NCI-H2227 (cell line): ENCODE measurements around the gene SDF4.

ENCODE experiments used
- DNase-seq: peaks from one replicate; lab custom pipeline; 2025; ENCODE audit not compliant: unreplicated experiment; lab: John Stamatoyannopoulos, UW

SDF4 gene

DNA sequence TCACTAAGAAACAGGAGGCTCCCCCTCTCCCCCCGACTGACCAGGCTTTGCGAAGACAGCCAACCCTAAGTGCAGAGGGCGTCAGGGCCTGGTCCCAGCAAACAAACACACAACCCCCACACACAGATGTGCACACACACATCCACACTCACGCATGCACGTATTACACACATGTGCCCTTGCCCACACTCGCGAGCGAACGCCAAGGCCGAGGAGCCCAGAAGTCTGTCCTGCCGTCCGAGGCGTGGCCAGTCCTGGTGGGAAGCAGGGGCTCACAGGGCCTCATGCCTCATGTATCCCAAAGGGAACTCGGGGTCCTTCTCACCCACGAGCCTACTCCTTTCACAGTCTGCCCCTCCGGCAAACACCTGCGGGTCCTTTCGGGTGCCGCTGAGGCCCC lies 2.0 kb downstream of the SDF4 start:
- DNase-seq = no peak

DNA sequence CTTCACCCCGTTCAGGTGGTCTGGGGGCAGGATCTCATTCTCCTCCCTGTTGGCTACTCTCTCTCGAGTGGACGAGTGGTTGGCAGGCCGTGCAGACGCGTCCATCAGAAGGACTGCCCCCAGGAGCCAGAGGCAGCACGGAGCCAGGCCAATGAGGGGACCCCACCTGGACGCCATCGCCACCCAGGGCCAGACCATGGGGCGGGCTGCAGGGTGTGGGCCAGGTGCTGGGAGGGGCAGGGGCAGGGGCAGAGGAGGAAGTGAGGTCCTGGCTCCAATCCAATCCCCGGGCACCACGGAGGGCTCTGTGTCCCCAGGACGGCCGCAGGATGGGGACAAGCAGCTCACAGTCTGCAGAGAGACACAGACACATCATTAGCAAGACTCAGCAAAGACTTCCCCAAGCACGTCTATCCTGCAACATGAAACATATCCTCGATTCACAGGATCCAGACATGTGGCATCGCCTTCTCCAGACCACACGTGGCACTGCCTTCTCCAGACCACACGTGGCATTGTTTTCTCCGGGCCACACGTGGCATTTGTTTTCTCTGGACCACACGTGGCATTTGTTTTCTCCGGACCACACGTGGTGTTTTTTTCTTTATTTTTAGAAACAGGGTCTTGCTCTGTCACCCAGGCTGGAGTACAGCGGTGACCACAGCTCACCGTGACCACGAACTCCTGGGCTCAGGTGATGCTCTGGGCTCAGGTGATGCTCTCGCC lies 3.0 kb downstream of the SDF4 start:
- DNase-seq = no peak

DNA sequence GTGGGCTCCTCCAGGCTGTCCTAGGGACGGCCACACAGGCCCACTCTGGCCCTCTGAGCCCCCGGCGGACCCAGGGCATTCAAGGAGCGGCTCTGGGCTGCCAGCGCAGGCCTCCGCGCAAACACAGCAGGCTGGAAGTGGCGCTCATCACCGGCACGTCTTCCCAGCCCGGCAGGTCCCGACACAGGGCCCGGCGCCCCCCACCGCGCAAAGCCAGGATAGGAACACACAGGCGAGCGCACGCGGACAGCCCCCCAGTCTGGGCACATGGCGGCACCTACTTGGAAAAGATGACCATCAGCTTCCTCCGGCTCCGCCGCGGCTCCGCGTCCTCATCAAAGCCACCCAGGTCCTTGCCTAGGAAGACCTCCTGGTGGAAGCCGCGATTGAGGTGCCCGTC lies 3.6 kb downstream of the SDF4 start:
- DNase-seq = no peak

DNA sequence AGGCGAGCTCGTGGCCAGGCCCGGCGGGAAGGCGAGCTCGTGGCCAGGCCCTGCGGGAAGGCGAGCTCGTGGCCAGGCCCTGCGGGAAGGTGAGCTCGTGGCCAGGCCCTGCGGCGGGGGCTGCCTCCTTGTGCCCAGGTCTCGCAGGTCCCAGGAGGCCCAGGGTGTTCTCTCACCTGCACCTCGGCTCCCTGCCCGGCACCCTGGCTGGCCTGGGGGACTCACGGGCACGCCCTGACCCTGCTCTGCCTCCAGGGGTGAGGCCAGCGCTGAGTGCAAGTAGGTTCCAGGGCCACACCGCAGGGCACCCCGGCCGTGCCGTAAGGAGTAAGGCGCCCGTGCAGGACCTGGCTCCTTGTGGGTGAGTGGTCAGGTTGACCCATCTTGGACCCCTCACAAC lies 4.4 kb downstream of the SDF4 start:
- no peak for DNase-seq

DNA sequence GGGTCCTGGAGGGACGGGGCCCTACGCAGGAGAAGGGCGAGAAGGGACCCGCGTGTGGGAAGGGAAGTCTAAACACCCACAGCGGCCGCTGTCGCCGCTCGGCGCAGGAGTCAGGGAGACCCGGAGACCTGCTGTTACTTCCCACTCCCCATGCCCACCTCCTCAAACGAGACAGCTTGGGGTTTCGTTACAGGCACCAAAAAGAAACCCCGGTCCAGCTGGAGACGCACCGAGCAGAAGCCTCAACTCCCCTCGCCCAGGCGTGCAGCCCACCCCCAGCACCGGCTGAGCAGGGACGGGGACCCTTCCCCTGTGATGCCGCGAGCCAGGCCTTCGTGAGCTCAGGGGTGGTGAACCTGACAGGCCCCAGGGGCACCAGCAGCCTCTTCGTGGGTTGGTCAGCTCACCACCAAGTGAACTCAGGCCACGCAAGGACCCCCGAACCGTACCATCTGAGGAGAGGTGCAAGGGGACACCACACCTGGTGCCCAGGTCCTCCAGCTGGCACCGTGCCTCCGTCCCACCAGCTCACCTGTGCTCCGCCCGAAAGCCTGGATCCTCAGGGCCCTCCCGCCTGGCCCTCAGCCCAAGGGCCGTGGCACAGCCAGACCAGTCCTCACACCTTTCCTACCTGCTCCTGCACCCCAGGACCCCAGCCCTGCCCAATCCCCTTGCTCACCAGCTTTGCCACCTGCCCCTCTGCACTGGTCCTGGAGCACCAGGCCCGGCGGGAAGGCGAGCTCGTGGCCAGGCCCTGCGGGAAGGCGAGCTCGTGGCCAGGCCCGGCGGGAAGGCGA lies 5.0 kb downstream of the SDF4 start:
- no peak for DNase-seq

DNA sequence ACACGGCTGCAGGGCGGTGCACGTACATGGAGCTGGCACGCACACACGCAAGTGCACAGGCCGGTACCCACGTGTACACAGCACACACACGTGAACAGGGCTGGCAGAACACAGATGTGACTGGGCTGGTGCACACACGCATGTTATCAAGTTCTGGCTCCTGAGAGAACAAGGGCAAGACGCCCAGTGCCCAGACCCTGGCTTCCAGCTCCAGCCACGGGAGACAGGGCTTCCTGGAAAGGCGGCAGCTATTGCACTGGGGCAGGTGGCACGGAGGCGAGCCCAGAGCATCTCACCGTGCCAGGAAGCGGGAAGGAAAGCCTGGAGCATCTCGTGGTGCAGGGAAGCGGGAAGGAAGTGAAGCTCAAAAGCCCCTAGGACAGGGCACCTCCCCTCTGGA lies 5.9 kb downstream of the SDF4 start:
- DNase-seq = no peak

DNA sequence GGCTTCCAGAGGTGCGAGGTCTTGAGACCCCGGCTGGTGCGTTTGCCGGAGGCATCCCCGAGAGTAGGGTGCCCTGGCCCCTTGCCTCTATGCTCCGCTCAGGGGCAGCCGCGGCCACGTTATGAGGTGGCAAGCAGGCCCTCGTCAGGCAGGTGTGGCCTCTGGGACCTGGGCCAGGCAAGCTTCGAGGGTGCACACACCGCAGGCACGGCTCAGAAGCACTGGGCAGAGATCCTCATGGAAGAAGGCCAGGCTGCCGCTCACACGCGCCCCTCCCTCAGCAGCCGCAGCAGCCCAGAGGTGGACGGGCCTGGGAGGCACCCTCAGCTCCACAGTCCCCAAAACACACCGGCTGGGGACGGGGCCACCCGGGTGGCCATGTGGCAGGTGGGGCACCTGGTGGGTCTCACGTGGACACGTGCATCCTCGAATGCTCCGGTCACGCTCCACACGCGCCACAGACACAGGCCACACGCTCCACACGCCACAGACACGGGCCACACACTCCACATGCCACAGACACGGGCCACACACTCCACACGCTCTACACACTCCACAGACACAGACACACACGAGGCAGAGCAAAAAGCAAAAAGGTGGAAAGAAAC lies 6.5 kb downstream of the SDF4 start:
- DNase-seq = no peak

DNA sequence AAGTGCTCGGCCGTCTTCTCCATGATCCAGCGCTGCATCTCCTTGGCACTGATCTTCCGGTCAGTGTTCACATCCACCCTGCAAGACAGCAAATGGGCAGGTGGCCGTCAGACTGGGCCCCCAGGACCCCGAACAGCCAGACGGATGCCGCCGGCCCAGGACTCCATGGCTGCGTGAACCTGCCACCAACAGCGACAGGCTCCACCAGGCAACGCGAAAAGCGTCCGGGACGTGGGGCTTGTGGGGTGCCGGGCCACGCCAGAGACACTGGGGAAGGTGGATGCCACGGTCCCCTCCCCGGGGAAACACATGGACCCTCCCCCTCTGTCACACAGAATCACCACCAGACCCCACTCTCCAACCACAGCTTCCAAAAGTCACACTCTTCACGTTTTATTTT lies 7.9 kb downstream of the SDF4 start:
- no peak for DNase-seq

DNA sequence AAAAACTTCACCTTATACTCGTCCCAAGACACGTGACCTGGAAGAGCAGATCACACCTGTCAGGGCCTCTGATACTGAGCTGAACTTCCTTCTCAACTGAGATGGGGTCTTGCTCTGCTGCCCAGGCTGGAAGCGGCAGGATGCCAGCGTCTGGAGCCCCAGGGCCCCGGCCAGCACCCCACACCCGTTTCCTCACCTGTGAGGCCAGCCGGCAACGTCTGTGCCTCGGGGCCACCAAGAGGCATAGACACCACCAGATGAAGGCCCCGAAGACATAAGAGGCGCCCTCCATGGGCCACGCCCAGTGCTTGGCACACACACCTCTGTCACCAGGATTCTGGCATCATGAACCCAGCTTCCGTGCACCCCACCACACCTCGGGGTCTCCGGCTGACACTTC lies 8.5 kb downstream of the SDF4 start:
- DNase-seq = no peak

DNA sequence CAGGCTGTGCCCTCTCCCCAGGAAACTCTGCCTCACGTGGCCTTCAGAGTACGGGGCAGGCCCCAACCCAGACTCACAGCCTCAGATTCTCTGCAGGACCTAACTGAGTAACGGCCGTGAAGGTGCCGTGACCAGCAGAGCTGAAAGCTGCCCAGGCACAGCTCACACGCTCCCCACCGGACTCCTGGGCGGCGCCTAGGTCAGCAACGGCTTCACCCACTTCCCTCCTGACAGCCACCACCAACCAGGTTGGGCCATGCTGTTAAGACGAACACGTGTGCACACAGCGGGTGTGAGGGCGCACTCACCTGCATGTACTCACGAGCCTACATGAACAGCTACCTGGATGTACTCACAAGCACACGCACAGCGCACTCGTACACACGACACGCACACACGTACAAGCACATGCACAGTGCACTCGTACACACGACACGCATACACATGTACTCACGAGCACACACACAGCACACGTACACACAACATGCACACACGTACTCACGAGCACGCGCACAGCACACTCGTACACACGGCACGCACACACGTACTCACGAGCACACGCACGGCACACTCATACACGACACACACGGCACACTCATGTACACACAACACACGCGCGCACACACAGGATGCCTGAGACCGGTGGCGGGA lies 9.1 kb downstream of the SDF4 start:
- DNase-seq = no peak

DNA sequence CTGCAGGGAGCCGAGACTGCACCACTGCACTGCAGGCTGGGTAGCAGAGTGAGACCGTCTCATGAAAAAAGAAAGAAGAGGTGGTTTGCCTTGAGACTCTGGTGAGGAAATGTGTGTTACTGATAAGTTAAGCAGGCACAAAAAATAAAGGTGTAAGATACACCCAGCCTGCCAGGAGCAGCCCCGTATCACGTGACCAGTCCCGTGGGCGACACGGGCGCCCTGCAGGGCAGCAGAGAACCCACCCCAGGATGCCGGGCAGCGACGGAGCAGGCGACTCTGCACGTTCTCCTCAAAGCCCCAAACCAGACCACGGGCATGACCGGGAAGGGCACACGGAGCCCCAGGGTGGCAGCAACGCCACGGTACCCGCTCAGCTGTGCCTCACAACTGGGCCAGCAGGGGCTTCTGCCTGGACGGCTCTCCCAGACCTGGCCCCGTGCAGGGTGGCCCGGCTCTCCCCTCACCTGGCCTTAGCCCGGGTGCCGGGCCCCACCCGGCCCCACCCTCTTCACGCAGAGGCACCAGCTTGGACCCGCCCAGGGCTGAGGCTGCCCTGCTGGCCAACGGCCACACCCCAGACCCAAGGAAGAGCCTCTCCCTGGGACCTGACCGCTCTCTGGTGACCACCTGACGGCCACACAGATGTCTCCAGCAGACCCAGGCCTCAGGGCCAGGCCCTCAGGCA lies 9.8 kb downstream of the SDF4 start:
- DNase-seq = no peak

DNA sequence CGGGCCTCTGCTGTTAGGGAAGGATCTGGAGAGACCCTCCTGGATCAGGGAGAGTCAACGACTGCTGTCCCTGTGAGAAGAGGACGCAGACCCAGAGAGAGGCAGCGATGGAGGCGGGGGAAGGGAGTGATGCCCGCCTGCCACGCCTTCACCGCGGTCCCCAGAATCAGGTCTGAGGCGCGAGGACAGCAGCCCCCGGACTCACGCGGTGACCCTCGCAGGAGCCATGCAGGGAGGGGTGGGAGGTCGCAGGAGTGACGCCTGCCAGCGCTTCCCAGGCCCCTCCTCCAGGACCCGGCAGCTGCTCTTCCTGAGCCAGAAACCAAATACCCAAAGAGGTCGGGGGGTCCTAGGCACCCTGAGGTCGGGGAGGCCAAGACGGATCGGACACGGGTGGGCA lies 11.6 kb downstream of the SDF4 start:
- DNase-seq = no peak

DNA sequence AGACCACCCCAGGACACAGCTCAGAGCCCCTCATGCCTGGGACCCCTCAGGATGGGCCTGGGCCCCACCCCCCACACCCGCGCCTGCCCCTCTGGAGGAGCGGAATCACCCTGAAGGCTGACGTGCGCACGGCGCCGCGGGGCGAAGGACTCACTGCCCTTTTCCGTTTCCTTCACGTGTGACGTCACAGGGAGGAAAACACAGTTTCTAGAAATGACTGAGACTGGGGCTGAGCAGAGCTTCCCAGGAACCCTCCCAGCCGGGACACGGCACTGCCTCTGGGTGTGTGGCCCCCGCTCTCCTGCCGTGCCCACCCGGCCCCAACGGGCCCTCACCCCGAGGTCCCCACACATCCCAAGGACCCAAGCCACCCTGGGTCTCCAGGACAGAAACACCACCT lies 12.5 kb downstream of the SDF4 start:
- no peak for DNase-seq

DNA sequence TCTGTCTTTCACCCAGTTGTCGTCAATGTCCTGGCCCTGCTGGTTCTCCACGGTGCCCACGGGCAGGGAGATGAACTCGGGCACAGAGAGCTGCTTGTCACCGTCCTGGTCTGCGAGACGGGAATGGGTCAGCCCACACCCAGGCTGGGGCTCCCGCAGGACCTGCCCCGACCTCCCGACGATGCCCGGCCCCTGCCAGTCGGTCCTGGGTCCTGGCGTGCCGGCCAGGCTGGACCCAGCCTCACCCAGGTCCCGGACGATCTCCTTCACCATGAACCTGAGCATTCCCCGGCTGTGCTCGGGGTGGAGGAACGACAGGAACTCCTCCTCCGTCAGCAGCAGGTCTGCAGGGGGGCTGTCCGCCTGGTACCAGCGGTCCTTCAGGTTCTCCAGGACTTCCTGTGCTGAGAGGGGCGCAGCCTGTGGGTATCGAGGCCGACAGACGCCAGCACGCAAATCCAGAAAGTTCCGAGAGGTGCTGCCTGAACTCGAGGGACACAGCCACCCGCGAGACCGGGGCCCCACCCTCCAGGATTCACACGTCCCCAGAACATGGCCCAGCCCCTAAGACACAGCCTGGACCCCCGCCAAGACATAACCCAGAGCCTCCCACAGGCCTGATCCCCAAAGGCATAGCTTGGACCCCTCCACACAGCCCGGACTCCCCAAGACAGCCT lies 13.1 kb downstream of the SDF4 start:
- no peak for DNase-seq

DNA sequence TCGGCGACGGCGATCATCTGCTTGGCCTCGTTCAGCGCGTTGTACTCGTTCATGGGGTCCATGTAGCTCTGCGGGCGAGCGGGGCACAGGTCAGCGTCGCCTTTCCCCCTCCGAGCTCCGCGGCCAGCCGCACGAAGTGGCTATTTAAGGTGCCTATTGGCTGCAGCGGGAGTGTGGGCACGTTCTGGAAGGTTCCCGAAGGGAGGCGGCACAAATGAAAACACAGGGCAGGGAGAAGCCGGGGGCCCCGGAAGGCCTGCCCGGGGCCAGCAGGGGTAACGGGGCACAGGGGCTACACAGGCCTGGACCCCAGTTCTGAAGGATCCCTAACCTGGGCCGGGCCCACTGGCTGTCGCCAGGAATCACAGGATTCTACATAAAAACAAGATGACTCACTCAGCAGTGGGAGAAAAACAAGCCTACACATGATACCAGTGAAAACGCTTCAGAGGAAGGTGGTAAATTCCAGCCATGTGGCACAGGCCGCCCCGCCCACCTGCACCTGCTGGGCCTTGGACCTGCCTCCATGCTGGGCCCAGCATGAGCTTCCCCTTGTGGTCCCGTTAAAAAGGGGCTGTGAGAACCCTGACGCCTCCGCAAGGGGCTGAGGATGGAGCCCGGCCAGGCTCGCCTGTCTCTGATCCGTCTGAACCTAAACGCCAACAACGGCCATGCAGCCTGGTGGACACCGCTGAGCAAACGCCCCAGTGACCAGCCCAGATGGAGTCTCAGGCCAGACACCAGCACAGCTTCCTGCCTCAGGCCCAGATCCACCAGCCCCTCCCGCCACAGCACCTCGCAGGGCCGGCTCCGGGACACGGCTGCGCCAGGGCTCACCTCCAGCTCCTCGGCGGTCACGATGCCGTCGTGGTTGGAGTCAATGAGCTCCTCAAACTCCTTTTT lies 13.9 kb downstream of the SDF4 start:
- no peak for DNase-seq

DNA sequence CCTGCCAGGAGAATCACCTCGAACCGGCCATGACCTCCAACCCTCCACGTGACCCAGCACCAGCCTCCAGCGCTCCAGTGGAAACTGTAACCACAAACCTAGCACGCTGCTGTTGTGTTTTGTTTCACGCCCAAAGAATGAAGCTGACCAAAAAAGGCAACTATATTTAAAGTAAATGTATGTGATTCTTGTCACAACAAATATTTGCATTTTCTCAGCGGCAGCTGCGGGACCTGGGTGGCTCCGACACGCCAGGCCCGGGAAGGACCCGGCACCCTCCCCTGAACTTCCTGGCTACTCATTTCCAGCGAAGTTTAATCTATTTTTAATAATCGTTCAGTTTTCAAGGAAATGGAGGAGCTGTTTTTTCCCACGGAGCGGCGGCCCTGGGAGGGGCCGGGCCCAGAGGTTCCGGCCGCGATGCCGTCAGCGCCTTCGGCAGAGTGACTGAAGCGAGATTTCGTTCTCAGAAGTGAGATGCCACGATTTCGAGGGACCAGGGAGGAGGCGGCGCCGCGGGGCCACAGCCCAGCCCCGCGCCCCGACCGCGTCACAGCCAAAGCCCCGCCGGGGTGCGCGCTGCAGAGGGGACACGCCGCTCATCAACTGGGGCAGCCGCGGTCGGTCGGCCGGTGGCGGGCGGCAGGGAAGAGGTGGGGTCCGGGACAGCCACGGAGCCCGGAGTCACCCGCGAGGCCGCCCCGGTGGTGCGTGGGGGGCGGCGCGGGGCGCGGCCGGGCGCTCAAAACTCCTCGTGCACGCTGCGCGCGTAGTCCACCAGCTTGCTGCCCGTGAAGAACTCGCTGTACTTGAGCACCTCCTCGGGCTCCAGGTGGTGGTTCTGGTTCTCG lies 14.8 kb downstream of the SDF4 start:
- no peak for DNase-seq

DNA sequence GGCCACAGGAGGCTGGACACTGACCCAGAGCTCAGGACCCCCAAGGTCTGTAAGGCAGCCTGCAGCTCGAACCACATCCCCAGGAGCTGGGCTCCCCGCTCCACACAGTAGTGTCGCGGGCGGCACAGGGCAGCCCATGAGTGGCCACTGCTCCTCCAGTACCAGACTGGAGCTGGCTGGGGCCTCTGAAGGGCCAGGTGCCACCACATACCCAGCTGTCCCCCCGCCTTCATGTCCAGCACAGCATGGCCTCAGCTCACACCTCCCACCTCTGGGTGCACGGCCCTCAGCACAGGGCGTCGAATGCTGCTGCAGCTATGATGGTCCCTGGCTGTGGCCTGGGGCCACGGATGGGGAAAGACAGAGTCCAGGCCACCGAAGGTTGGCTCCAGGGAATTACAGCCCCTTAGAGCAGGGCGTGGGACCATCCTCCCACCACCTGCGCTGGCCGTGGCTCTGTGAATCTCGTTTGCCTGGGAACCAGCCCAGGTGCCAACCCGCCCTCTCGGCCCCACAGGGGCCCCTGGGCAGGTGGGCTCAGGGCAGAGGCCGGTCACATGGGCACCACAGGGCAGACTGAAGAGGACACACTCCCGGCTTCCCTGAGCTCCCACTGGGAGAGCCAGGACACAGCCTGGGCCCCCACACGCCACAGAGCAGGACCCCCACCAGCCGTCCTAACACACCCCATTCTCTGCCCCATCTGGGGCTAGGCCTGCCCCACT lies 15.8 kb downstream of the SDF4 start:
- no peak for DNase-seq

DNA sequence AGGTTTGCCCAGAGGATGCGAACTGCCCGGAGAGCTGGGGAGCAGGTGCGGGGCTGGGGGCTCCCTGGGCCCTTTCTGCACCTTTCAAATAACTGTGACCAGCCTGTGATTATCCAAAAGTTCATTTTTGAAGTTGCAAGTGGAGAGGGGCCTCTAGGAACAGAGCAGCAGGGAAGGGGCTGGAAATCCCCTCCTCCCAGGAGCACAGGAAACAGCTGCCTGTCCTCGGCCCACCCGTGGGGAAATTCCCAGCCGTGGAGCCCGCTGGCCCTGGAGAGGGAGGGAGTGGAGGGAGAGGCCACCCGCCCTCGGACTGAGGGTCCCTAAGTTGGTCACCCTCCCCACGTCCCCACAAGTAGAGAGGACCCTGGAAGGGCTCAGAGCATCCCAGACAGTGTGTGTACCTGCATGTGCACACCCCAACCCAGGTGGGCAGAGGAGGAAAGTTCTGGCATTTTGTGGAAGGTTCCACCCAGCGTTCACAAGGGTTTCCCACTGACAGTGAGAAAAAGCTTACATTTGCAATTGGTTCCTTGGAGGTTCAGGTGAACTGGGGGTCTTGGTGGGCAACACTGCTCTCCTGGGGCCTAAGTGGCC lies 16.6 kb downstream of the SDF4 start:
- no peak for DNase-seq
